Measurements from ENCODE around the gene MAPK1.

DNA sequence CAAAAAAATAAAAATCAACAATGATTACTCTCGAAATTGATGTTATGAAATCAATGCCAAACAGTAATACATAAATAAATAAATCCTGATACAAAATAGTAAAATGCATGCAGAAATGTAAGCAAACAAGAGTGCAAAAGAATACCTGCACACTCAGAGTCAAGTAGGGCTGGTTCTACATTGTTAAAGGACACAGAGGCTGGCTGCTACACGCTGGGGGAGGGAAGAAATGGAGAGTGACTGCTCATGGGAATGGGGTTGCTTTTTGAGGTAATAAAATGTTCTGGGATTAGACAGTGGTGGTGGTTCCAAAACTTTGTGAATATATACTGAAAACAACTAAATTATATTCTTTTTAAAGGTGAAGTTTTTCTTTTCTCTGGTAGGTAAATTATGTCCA, 32.1 kb downstream of the MAPK1 start:
- no peak for TF ChIP-seq CREB1 (CRISPR knock-in tag; IDR thresholded peaks at IDR 0.05)
- no peak for TF ChIP-seq GABPB1 (CRISPR knock-in tag; IDR thresholded peaks at IDR 0.05)
- TF ChIP-seq NFE2L1 (CRISPR knock-in tag; IDR thresholded peaks at IDR 0.05), result no peak
- TF ChIP-seq CREM (CRISPR knock-in tag; IDR thresholded peaks at IDR 0.05), result no peak
- no peak for TF ChIP-seq TCF7 (CRISPR knock-in tag; IDR thresholded peaks at IDR 0.05; ENCODE audit: low read depth)
- TF ChIP-seq, protein P1, sequence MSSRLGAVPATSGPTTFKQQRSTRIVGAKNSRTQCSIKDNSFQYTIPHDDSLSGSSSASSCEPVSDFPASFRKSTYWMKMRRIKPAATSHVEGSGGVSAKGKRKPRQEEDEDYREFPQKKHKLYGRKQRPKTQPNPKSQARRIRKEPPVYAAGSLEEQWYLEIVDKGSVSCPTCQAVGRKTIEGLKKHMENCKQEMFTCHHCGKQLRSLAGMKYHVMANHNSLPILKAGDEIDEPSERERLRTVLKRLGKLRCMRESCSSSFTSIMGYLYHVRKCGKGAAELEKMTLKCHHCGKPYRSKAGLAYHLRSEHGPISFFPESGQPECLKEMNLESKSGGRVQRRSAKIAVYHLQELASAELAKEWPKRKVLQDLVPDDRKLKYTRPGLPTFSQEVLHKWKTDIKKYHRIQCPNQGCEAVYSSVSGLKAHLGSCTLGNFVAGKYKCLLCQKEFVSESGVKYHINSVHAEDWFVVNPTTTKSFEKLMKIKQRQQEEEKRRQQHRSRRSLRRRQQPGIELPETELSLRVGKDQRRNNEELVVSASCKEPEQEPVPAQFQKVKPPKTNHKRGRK (CRISPR knock-in tag; IDR thresholded peaks at IDR 0.05; ENCODE audit: borderline replicate concordance), result no peak
- TF ChIP-seq, protein P2, sequence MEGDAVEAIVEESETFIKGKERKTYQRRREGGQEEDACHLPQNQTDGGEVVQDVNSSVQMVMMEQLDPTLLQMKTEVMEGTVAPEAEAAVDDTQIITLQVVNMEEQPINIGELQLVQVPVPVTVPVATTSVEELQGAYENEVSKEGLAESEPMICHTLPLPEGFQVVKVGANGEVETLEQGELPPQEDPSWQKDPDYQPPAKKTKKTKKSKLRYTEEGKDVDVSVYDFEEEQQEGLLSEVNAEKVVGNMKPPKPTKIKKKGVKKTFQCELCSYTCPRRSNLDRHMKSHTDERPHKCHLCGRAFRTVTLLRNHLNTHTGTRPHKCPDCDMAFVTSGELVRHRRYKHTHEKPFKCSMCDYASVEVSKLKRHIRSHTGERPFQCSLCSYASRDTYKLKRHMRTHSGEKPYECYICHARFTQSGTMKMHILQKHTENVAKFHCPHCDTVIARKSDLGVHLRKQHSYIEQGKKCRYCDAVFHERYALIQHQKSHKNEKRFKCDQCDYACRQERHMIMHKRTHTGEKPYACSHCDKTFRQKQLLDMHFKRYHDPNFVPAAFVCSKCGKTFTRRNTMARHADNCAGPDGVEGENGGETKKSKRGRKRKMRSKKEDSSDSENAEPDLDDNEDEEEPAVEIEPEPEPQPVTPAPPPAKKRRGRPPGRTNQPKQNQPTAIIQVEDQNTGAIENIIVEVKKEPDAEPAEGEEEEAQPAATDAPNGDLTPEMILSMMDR (IDR thresholded peaks at IDR 0.05), result no peak
- TF ChIP-seq, protein P3, sequence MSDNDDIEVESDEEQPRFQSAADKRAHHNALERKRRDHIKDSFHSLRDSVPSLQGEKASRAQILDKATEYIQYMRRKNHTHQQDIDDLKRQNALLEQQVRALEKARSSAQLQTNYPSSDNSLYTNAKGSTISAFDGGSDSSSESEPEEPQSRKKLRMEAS (CRISPR knock-in tag; IDR thresholded peaks at IDR 0.05), result no peak
